Activated CD4-positive, alpha-beta memory T cell treated with anti-CD3 and anti-CD28 coated beads, Interleukin-2, amount 10 ng/mL, durations not matched to agents 7 days and 5 days (primary cell): ENCODE measurements around the gene DISP1. TPM values are rescaled to one million over a fixed set of nuclear protein-coding genes. Genes with fewer than 3 reads are reported as not detected.
"Not testable (repeated sequence)": the region's sequence is repeated elsewhere in the genome, so short reads cannot be mapped to it uniquely, and the experiment has no call there.

Source experiments
- CTCF ChIA-PET: fragments of 350-600 bp; sonication (Branson Sonifier 250); formaldehyde crosslinking; loops from one replicate; lab custom pipeline; 2021; ENCODE audit warnings: antibody characterized with exemption, inconsistent platforms; lab: Charles Lee
- POLR2A ChIA-PET: fragments of 350-600 bp; sonication (Branson Sonifier 250); formaldehyde crosslinking; loops from one replicate; lab custom pipeline; 2021; ENCODE audit warnings: antibody characterized with exemption; lab: Charles Lee
- DNase-seq: peaks from one replicate; pipeline ENCODE4 v3.0.0-alpha.2; 2020
- H3K27ac Mint-ChIP-seq: one replicate; pipeline ENCODE4 v1.8.0; 2021; ENCODE audit warnings: mild to moderate bottlenecking, mixed read lengths
- H3K27me3 Mint-ChIP-seq: one replicate; pipeline ENCODE4 v1.8.0; 2021; ENCODE audit warnings: mixed read lengths
- H3K36me3 Mint-ChIP-seq: one replicate; pipeline ENCODE4 v1.8.0; 2021; ENCODE audit warnings: low read depth, mixed read lengths
- H3K4me1 Mint-ChIP-seq: one replicate; pipeline ENCODE4 v1.8.0; 2021; ENCODE audit warnings: mixed read lengths
- H3K4me3 Mint-ChIP-seq: one replicate; pipeline ENCODE4 v1.8.0; 2021; ENCODE audit warnings: mild to moderate bottlenecking, mixed read lengths
- H3K9me3 Mint-ChIP-seq: one replicate; pipeline ENCODE4 v1.8.0; 2021; ENCODE audit warnings: mixed read lengths
- total RNA-seq, 2 experiments: library from RNA; stranded (reverse); gene quantifications; one replicate each; pipeline ENCODE4 v1.2.3, GENCODE V29; 2021

The DISP1 gene
- total RNA-seq, 2 experiments from 2014 or later = 1.1 to 1.4 TPM

GRCh38 chr1:222845763-222846162 lies 30.9 kb downstream of the DISP1 start:
- DNase-seq = no peak
- POLR2A ChIA-PET = no interaction called here
- CTCF ChIA-PET = no interaction called here
- H3K36me3 Mint-ChIP-seq = no peaks in the 10 kb centered on the region
- H3K4me3 Mint-ChIP-seq = no peak overlapping the region
- H3K4me1 Mint-ChIP-seq = no peaks in the 10 kb centered on the region
- no peak overlapping the region for H3K27ac Mint-ChIP-seq
- no peaks in the 10 kb centered on the region for H3K9me3 Mint-ChIP-seq
- no peaks in the 10 kb centered on the region for H3K27me3 Mint-ChIP-seq

- H3K27me3 Mint-ChIP-seq, POLR2A ChIA-PET, DNase-seq, H3K27ac Mint-ChIP-seq, CTCF ChIA-PET, H3K4me3 Mint-ChIP-seq, H3K9me3 Mint-ChIP-seq, H3K4me1 Mint-ChIP-seq, H3K36me3 Mint-ChIP-seq: not testable (repeated sequence)
Measured at GRCh38 chr1:222850550-222850949, 35.7 kb downstream of the DISP1 start.

- Mint-ChIP-seq H3K4me3 (no peak overlapping the region), H3K27ac (no peak overlapping the region), H3K9me3 (peaks cover 2% of the 10 kb centered on the region), H3K27me3 (no peaks in the 10 kb centered on the region), H3K4me1 (no peaks in the 10 kb centered on the region), H3K36me3 (no peaks in the 10 kb centered on the region)
- DNase-seq = no peak
- ChIA-PET CTCF (no interaction called here), POLR2A (no interaction called here)
Measured at GRCh38 chr1:222852326-222852725, 37.5 kb downstream of the DISP1 start.

- Mint-ChIP-seq H3K27ac (no peak overlapping the region), H3K27me3 (no peaks in the 10 kb centered on the region), H3K4me3 (no peak overlapping the region), H3K9me3 (peaks cover 9% of the 10 kb centered on the region), H3K4me1 (peaks cover 2% of the 10 kb centered on the region), H3K36me3 (no peaks in the 10 kb centered on the region)
- ChIA-PET CTCF (no interaction called here), POLR2A (no interaction called here)
- DNase-seq = no peak
Measured at GRCh38 chr1:222861062-222861461, 46.2 kb downstream of the DISP1 start.

Other genes with a start within 250 kb of the DISP1 start
- gene TAF1A, start 225.1 kb upstream of the DISP1 start, total RNA-seq = 10 to 100 TPM in 1 of 2 experiments, 1 to 10 TPM in 1; 9.1 to 10.0 TPM
- gene MIA3, start 196.9 kb upstream of the DISP1 start, total RNA-seq = 10 to 100 TPM; 48.3 to 48.7 TPM
- gene AIDA, start 102.5 kb upstream of the DISP1 start, total RNA-seq = 10 to 100 TPM; 70.2 to 72.5 TPM
- gene BROX, start 102.5 kb upstream of the DISP1 start, total RNA-seq = 10 to 100 TPM; 56.7 to 61.3 TPM
- gene FAM177B, start 77.8 kb upstream of the DISP1 start, total RNA-seq = not detected